Measurements from ENCODE around the gene SLC44A3. TPM values are rescaled to one million over a fixed set of nuclear protein-coding genes. Genes with fewer than 3 reads are reported as not detected.

Gene SLC44A3
- total RNA-seq, 1 experiment from 2014 or later, result 16.9 TPM

GRCh38 chr1:94828251-94828650, 8.1 kb downstream of the SLC44A3 start:
- Histone ChIP-seq H3K27me3 (replicated peaks; ENCODE audit: control insufficient read depth, insufficient read depth, low read length) (no peaks in the 10 kb centered on the region), H3K9me3 (no peaks in the 10 kb centered on the region), H3K4me1 (no peaks in the 10 kb centered on the region), H3K36me3 (ENCODE audit: control insufficient read depth, insufficient read depth, low read length) (no peaks in the 10 kb centered on the region; the same call in 1 of the 2 replicates), H3K4me3 (ENCODE audit: low read depth, low read length) (no peak overlapping the region)
- Mint-ChIP-seq H3K27me3 (ENCODE audit: insufficient read depth, unreplicated experiment) (no peaks in the 10 kb centered on the region), H3K9me3 (ENCODE audit: unreplicated experiment) (no peaks in the 10 kb centered on the region), H3K27ac (ENCODE audit: unreplicated experiment) (no peak overlapping the region), H3K36me3 (ENCODE audit: insufficient read depth, unreplicated experiment) (peaks cover 16% of the 10 kb centered on the region), H3K4me3 (ENCODE audit: unreplicated experiment) (no peak overlapping the region), H3K4me1 (ENCODE audit: low read depth, unreplicated experiment) (no peaks in the 10 kb centered on the region)
- BruUV-seq (replicated peaks), result no TSS peak
- CTCF ChIA-PET, result no interaction called here
- intact Hi-C loops (cut with micrococcal nuclease; ENCODE audit: unreplicated experiment), result no loop called here
- no peak for DNase-seq
- TF ChIP-seq CTCF (IDR thresholded peaks at IDR 0.05; ENCODE audit: insufficient read depth in 1 of 2, low read depth in 1 of 2, low read length in 1 of 2, severe bottlenecking in 1 of 2, unreplicated experiment in 1 of 2), result no peak
- POLR2A ChIA-PET, result no interaction called here

- H3K27me3 ChIP-seq (replicated peaks; ENCODE audit: control insufficient read depth, insufficient read depth, low read length), result no peaks in the 10 kb centered on the region
- Mint-ChIP-seq H3K4me3 (ENCODE audit: unreplicated experiment) (no peak overlapping the region), H3K4me1 (ENCODE audit: low read depth, unreplicated experiment) (no peaks in the 10 kb centered on the region), H3K27ac (ENCODE audit: unreplicated experiment) (no peak overlapping the region), H3K36me3 (ENCODE audit: insufficient read depth, unreplicated experiment) (peaks cover 16% of the 10 kb centered on the region), H3K27me3 (ENCODE audit: insufficient read depth, unreplicated experiment) (no peaks in the 10 kb centered on the region), H3K9me3 (ENCODE audit: unreplicated experiment) (no peaks in the 10 kb centered on the region)
- no peaks in the 10 kb centered on the region for H3K9me3 ChIP-seq
- TF ChIP-seq CTCF (IDR thresholded peaks at IDR 0.05; ENCODE audit: insufficient read depth in 1 of 2, low read depth in 1 of 2, low read length in 1 of 2, severe bottlenecking in 1 of 2, unreplicated experiment in 1 of 2), result no peak
- intact Hi-C loops (cut with micrococcal nuclease; ENCODE audit: unreplicated experiment), result no loop called here
- CTCF ChIA-PET, result no interaction called here
- H3K4me3 ChIP-seq (ENCODE audit: low read depth, low read length), result no peak overlapping the region
- no peak for DNase-seq
- POLR2A ChIA-PET, result no interaction called here
- H3K4me1 ChIP-seq, result no peaks in the 10 kb centered on the region
- BruUV-seq (replicated peaks), result no TSS peak
- no peaks in the 10 kb centered on the region; the same call in 1 of the 2 replicates for H3K36me3 ChIP-seq (ENCODE audit: control insufficient read depth, insufficient read depth, low read length)
Observed at GRCh38 chr1:94831641-94832040, 11.5 kb downstream of the SLC44A3 start.

GRCh38 chr1:94832446-94832845, 12.3 kb downstream of the SLC44A3 start:
- H3K36me3 Mint-ChIP-seq (ENCODE audit: insufficient read depth, unreplicated experiment), result peaks cover 13% of the 10 kb centered on the region
- H3K4me1 ChIP-seq, result no peaks in the 10 kb centered on the region
- intact Hi-C loops (cut with micrococcal nuclease; ENCODE audit: unreplicated experiment), result no loop called here
- H3K27ac Mint-ChIP-seq (ENCODE audit: unreplicated experiment), result no peak overlapping the region
- no TSS peak for BruUV-seq (replicated peaks)
- H3K27me3 Mint-ChIP-seq (ENCODE audit: insufficient read depth, unreplicated experiment), result no peaks in the 10 kb centered on the region
- no peaks in the 10 kb centered on the region; the same call in 1 of the 2 replicates for H3K36me3 ChIP-seq (ENCODE audit: control insufficient read depth, insufficient read depth, low read length)
- H3K9me3 ChIP-seq, result no peaks in the 10 kb centered on the region
- H3K27me3 ChIP-seq (replicated peaks; ENCODE audit: control insufficient read depth, insufficient read depth, low read length), result no peaks in the 10 kb centered on the region
- H3K4me3 ChIP-seq (ENCODE audit: low read depth, low read length), result no peak overlapping the region
- ChIA-PET CTCF (no interaction called here), POLR2A (no interaction called here)
- TF ChIP-seq CTCF (IDR thresholded peaks at IDR 0.05; ENCODE audit: insufficient read depth in 1 of 2, low read depth in 1 of 2, low read length in 1 of 2, severe bottlenecking in 1 of 2, unreplicated experiment in 1 of 2), result no peak
- no peak overlapping the region for H3K4me3 Mint-ChIP-seq (ENCODE audit: unreplicated experiment)
- no peak for DNase-seq
- H3K4me1 Mint-ChIP-seq (ENCODE audit: low read depth, unreplicated experiment), result no peaks in the 10 kb centered on the region
- H3K9me3 Mint-ChIP-seq (ENCODE audit: unreplicated experiment), result no peaks in the 10 kb centered on the region
